HL-60/S4 treated with phorbol 12-myristate 13-acetate at 8.2 ng/mL for 4 days and 3 days (cell line): ENCODE data around the gene UTF1.
"Not testable (repeated sequence)": the region's sequence is repeated elsewhere in the genome, so short reads cannot be mapped to it uniquely, and the experiment has no call there.

Source experiments
- in situ Hi-C: fragments of 300-500 bp; cut with MboI; formaldehyde crosslinking; loops from 2 replicates; pipeline ENCODE4 v1.15.0; 2022; ENCODE audit warnings: low sequenced_read_pairs

UTF1 gene

GRCh38 chr10:133261726-133262325, 31.8 kb downstream of the UTF1 start:
- in situ Hi-C loops, result no loop called here

- in situ Hi-C loops, result no loop called here
These were observed 32.7 kb downstream of the UTF1 start for GRCh38 chr10:133262696-133263095.

DNA sequence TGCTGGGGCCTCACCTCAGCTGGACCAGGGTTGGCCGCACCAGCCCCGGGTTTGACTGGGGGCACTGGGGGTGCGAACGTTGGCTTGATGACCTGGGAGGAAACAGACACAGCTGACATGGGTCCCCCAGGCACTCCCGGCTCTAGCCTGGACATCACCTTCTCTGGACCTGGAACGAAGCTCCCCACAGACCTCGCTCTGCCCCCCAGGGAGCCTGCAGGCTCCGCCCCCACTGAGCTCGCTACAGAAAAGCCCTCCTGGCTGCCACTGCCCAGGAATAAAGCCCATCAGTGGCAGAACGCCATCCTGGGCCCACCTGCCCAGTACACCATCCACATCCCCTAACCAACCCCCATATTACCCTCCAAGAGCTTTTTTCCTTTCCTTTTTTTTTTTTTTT, 33.7 kb downstream of the UTF1 start:
- in situ Hi-C loops, result no loop called here

DNA sequence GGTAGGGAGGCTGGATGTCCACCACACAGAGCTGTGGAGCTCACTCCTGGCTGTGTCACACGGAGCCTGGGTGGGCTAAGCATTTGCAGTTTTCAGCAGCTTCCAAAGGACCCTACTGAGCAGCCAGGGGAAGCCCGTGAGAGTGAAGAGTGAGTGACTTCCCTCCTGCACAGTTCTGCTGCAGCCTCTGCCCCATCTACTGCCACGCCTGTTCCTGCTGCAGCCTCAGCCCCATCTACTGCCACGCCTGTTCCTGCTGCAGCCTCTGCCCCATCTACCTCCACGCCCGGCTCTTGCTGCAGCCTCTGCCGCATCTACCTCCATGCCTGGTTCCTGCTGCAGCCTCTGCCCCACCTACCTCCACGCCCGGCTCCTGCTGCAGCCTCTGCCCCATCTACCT, 34.4 kb downstream of the UTF1 start:
- in situ Hi-C loops, result no loop called here

- in situ Hi-C loops, result not testable (repeated sequence)
These were observed 35.0 kb downstream of the UTF1 start for GRCh38 chr10:133265052-133265451.

DNA sequence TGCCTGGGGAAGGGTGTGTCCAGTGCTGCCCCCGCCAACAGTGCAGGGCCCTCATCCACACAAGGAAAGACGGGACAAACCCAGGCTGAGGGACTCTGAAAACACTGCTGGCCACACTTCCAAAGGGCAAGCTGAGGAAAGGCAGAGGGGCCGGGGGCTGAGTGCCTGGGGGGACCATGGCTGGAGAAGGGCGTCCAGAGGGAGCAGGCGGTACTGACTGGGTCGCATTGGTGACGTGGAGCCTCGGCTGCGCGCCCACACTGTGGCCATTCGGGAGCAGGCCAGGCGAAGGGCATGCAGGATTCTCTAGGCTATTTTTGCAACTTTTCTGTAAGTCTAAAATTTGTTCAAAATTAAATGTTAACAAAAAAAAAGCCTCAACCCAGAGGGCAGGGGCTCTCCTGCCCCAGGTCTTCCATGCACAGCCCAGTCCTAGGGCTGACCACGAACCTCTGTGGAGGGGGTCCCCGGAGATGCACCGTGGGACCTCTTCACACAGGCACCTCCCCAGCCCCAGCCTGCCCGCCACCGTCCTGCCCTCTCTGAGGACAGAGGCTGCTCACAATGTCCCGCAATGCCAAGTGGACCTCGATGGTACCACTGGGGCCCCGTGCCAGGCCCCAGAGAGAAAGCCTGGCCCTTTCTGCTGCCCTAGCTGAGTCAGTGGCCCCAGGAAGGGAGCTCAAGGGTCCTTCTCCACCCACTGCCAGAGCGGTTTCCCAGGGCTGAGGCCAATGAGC, 36.2 kb downstream of the UTF1 start:
- in situ Hi-C loops, result no loop called here

- in situ Hi-C loops, result no loop called here
These were observed 37.3 kb downstream of the UTF1 start for GRCh38 chr10:133267293-133267692.

DNA sequence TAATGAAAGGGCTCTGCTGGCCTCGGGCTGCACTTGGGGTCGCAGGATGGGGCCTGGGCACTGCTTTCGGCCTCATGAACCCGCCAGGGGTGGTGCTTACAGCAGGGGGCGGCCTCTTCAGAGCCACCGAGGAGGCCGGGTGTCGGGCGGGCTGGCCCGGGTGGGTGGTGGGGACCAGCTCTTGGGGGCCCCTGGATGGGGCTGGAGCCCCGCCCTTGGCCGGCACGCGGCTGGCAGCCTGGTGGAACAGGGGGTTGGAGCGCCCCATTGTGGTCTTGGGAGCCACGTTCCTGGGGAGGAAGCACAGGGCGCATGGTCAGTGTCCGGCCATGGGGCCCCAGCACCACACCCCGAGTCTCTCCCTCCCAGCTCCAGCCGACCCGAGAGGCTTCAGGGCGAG, 37.8 kb downstream of the UTF1 start:
- in situ Hi-C loops, result no loop called here

- in situ Hi-C loops, result no loop called here
These were observed 38.5 kb downstream of the UTF1 start for GRCh38 chr10:133268532-133268931.

DNA sequence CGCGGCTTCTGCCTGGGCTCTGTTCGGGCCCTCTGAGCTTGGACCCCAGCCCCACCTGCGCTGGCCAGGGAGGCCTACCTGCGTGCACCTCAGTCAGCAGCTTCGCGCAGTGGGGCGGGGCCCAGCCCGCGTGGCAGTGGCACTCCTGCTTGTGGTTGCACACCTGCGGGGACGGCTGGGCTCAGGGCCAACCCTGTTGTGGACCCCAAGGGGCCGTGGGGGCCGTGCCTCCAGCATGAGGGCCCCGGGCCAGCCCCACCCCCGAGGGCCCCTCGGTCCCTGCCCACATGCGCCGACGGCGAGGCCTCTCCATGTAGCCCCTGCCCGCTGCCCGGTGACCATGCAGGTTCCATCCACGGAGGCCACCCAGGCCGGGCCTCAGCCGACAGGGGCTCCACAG, 39.4 kb downstream of the UTF1 start:
- in situ Hi-C loops, result no loop called here

GRCh38 chr10:133270204-133270603, 40.2 kb downstream of the UTF1 start:
- in situ Hi-C loops, result no loop called here

DNA sequence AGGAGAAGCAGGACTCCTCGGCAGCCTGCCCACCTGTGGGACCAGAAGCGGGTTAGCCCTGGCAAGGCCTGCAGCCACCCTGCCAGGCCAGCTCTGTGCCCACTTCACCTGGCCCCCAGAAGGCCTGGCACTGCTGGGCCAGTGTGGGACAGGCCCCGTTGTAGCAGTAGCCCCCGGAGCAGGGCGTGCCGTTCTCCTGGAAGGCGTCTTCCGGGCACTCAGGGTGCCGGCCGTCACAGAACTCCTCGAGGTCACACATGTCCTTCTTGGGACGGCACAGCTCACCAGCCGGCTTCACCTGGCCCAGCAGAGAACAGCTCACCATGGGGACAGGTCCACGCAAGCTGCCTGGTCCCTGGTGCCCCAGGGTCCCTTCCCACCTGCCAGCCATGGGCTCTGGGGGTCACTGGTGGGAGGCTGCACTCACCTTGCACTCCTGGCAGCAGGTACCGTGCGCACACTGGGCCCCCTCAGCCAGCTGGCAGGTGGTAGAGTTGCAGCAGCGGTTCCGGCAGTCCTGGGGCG, 40.8 kb downstream of the UTF1 start:
- in situ Hi-C loops, result no loop called here

DNA sequence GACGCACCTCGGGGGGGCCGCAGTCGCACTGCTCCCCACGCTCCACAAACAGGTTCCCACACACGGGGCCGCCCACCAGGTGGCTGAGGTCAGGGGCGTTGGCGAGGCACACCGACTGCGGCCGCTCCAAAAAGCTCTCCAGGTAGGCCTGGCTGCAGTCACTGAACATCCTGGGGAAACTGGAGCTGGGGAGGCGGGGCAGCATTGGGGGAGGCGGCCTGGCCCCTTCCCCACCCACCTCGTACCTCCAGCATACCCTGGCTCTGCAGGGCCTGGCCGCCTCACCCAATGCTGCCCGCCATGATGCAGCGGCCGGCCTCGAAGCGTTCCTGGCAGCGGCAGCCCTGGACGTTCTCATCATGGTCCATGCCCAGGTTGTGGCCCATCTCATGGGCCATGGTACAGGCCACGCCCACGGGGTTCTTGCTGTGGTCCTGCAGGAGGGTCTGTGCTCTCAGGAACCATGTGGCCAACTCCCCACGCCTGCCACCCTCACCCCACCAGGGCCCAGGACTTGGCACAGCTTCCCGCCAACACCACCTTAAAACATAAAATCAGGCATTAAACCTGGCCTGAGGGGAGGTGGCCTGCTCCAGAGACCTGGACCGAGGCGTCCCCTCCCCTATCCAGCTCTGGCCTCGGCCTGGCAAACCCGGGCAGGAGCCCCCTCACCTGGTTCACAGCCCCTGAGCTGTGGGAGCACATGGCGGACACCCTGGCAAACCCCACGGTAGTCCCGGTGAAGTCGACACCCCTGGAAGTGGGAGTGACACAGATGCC, 41.7 kb downstream of the UTF1 start:
- in situ Hi-C loops, result no loop called here

GRCh38 chr10:133272301-133272963, 42.4 kb downstream of the UTF1 start:
- in situ Hi-C loops, result no loop called here

DNA sequence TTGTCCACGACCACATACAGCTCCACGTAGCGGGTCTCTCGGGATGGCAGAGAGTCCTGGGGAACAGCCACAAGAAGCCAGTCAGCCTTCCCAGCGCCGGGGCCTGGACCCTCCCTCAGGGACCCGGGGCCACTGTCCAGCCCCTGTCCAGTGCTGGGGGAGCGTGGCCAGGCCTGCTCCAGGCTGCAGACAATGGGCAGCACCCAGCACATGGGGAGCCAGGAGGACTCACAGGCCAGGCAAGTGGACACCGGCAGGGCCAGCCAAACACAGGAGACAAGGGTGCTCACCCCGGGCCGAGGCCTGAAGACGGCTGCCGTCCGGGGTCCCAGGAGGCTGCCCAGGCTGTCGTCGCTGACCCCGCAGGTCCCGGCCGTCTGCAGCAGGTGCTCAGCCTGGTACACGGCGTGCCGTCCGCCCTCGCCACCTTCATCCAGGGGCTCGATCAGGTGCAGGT, 43.0 kb downstream of the UTF1 start:
- in situ Hi-C loops, result no loop called here

DNA sequence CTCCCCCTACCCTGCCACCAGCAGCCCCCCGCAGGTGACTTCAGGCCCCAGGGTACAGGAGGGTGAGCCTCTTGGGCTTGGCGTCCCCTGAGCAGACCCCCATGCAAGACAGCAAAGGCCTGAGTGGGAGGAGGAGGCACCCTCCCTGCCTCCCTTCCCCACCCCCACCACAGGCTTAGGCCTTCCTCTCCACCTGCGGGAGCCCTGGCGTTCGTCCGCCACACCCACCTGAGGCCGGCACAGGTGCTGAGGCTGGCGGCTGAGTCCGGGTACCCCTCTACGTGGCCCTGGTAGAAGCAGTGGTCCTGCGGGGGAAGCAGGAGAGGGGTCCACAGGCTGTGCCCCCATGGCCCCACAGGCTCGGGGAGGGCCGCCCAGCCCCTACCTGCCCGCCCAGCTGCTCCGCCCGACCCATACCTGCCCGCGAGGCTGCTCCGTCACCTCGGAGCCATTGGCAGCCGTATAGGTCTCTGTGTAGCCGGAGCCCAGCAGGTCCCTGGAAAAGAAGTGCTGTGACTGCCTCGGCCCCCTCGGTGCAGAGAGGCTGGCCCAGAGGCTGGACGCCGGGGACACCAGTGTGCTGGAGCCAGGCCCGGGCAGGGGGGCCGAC, 43.6 kb downstream of the UTF1 start:
- in situ Hi-C loops, result no loop called here

DNA sequence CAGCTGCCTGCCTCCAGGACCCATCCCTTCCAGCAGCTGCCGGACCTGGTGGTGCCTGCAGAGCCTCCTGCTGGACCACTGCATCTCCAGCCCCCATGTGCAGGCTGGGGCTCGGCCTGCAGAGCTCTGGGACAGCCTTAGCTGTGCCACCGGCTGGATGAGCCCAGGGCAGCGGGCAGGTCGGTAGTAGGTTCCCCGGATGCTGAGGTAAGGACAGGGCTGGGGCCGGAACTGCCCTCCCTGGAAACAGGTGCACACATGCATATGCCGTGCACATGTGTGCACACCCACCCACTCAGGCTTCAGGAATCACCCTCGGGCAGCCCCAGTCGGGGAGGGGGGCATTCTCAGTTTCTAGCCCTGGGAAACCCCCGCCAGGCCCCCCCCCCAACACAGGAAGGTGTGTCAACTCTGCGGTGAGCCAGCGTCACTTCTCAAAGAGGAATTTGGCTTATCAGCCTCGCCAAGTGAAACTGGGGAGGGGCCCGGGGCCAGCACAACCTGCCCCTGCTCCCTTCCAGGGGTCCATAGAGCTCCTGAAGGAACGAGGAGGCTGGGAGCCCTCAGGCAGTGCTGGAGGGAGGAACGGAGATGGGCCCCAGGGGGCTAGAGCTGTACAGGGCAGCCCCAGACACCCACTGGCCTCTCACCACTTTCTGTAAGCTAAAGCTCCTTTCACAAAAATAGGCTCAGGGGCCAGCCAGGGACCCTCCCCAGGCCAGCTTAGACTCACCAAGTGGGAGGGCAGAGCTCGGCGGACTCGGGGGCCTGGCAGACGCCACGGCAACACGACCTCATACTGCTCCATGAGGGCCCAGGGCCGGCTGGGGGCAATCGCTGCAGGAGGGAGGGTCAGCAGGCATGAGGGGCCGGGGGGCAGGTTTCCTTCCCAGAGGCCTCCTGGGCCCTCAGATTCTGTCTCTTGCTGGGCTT, 45.0 kb downstream of the UTF1 start:
- in situ Hi-C loops, result no loop called here

DNA sequence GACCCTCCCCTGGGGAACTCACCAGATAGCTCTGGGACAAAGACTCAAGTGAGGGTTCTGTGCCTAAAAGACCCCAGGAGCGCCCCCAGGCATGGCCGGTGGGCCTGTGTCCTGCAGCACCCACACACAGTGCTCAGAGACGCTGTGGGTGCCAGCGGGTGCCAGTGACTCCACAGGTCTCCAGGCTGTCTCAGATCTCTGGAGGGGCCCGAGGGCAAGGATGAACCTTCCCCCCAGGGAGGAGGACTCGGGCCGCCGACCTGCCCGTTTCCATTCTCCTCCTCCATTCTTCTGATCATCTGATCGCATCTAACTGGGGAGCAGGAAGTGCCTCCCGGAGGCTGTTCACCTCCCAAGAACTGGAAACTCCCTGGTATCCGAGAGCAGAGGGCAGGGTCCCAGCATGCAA, 45.7 kb downstream of the UTF1 start:
- in situ Hi-C loops, result no loop called here

DNA sequence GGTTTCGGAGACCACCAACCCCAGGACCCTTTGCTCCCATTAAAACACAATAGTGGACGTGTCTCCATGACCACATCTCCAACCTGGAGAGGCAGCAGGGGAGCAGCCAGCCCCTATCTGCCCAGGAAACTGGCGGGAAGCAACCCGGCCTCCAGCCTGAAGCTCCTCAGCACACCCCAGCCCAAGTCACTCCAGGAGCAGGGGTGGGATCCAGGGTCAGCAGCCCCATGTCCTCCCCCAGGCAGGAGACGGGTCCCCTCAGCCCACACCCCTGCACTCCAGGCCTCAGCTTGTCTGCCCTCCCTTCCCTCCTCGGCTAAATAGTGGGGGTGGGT, 46.0 kb downstream of the UTF1 start:
- in situ Hi-C loops, result no loop called here
